Stimulated activated CD4-positive, alpha-beta T cell treated with anti-CD3 and anti-CD28 coated beads, Interleukin-1b, Interleukin-23, amount 100 ng/mL, for 24 hours (primary cell): ENCODE data around the gene ASPHD1.
"Not testable (repeated sequence)": the region's sequence is repeated elsewhere in the genome, so short reads cannot be mapped to it uniquely, and the experiment has no call there.

Source experiments
- DNase-seq, 4 experiments: peaks; one replicate each; pipeline ENCODE4 v3.0.0-alpha.2; 2020; ENCODE audit warnings: low read depth in 4 of 4, low spot score in 1 of 4

The ASPHD1 gene

DNA sequence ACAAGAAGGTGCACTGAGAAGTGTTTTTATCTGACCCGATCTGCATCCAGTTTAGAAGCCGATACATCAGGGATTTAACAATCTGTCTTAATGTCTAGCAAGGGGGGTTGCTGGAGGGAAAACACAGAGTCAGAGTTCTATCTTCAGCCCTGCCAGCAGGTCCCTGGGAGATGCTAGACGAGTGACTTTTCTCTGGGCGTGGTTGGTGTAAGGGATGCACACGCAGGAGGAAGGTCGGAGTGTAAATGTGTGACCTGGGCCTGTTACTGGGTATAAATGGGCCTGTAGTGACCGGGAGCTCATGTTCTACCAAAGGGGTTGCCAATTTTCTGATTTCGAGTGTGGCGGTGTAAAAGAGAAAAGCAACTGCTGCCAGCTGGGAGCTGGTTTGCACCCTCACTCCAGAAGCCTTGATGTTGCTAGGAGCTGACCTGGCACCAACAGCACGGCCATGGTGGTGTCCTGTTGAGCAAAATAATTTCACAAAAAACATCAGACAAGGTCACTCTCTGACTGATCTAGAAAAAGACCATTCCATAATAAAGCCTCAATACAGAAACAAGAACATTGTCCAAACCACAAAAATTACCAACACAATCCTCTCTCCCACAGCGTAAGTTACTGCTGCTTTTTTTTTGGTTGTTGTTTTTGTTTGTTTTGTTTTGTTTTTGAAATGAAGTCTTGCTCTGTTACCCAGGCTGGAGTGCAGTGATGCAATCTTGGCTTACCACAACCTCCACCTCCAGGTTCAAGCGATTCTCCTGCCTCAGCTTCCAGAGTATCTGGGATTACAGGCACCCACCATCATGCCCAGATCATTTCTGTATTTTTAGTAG, 27.0 kb downstream of the ASPHD1 start:
- no peak for DNase-seq

DNA sequence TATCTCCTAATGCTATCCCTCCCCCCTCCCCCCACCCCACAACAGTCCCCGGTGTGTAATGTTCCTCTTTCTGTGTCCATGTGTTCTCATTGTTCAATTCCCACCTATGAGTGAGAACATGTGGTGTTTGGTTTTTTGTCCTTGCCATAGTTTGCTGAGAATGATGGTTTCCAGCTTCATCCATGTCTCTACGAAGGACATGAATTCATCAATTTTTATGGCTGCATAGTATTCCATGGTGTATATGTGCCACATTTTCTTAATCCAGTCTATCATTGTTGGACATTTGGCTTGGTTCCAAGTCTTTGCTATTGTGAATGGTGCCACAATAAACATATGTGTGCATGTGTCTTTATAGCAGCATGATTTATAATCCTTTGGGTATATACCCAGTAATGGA, 31.5 kb downstream of the ASPHD1 start:
- not testable (repeated sequence) for DNase-seq

DNA sequence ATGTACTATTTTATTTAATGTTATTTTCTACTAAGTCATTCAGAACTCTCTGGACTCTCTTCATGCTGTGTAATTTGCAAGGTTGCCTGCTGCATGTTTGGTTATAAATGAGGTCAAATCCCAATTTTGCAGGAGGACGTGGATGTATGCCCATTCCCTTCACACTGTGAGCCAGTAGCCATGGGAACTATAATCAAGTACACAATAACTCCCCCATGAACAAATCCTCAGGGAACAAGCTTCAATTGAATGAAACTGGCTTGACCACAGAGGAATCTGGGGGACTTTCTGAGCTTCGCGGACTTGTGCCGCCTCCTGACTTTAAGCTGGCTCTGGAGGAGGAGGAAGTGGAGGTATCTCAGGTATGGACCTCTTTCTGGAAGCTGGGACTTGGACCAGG, 40.4 kb downstream of the ASPHD1 start:
- no peak for DNase-seq

DNA sequence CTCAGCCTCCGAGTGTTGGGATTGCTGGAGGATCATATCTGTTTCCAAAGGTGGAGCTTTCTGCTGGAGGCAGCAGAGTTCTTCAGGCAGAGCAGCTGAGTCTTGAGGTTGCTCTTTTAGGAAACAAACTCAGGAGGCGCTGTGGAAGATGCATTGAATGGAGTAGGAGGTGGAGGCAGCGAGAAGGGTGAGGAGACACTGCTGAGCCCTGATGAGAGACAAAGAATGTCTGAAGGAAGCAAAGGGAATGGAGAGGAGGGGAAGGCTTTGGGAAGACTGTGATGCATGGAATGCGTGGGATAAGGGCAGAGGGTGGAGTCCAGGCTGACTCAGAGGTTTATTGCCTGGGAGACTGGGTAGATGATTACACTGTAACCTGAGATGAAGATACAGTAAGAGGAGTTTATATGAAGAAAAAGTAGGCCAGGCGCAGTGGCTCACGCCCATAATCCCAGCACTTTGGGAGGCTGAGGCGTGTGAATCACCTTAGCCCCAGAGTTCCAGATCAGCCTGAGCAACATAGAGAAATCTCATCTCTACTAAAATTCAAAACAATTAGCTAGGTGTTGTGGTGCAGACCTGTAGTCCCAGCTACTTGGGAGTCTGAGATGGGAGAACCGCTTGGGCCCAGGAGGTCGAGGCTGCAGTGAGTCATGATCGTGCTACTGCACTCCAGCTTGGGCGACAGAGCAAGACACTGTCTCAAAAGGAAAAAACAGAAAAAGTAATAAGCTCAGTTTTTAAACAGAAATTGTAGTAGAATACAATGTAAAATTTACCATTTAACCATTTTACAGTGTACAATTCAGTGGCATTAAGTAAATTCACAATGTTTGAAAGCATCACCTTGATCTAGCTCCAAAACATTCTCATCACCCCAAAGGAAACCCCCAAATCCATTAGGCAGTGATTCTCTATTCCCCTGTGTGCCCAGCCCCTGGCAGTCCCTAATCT, 43.8 kb downstream of the ASPHD1 start:
- no peak for DNase-seq

DNA sequence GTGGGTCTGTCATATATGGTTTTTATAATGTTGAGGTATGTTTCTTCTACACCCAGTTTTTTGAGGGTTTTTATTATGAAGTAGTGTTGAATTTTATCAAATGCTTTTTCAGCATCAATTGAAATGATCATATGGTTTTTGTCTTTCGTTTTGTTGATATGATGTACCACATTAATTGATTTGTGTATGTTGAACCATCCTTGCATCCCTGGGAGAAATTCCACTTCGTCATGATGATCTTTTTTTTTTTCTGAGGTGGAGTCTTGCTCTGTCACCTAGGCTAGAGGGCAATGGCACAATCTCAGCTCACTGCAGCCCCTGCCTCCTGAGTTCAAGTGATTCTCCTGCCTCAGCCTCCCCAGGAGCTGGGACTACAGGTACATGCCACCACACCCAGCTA, 47.6 kb downstream of the ASPHD1 start:
- DNase-seq: no peak

DNA sequence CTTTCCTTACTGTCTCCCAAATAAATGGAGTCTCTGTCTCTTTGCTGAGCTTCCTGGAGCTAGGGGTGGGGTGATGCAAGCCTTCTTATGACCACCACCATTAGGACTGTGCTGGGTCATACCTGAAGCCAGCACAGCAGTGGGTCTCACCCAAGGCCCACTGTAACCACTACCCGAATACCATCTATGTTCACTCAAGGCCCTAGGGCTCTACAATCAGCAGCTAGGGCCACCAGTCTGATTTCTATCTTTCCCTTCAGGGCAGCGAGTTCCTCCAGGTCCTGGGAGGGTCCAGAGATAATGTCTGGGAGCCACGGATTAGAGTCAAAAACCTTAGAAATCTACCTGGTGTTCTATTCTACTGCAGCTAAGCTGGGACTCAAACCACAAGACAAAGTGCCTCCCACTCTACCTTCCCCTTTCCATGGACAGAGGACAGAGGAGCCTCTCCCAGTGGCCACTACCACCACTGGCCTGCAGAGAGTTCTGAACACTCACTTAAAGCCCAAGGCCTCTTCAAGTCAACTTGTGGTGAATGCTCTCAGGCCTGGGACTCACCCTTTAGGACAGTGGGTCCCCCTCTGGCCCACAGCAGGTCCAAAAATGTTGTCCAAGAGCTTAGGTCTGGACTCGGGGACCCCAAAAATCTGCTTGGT, 50.6 kb downstream of the ASPHD1 start:
- no peak for DNase-seq

DNA sequence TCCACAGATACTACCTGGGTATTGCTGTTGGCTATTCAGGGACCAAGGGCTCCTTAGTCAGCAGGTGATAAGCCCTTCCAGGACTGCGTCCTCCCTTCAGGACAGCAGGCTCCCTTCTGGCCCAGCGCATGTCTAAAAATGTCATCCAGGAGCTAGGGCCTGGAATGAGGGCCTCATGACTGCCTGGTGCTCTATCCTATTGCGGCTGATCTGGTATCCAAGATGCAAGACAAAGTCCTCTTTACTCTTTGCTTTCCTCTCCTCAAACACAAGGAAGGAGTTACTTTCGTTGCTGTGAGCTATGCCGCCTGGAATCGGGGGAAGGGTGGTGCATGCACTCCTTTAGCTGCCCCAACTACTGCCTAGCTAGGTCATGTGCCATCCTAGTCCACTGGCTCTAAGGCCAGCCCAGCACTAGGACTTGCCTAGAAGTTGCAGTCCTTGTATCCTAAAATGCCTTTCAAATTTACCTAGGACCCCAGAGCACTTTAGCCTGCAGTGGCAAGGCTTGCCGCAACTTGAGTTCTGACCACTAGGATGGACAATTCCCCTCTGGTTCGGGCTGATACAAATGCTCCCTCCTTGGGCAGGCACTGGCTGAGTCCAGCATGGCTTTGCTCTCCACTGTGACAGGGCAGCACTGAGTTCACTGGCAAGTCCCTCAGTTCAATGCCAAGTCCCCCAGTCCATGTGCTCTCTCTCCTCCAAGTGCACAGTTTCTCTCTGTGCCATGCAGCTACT, 51.5 kb downstream of the ASPHD1 start:
- DNase-seq: no peak
